ENCODE data around the gene AXDND1.
"Not testable (repeated sequence)": the region's sequence is repeated elsewhere in the genome, so short reads cannot be mapped to it uniquely, and the experiment has no call there.

Gene AXDND1

DNA sequence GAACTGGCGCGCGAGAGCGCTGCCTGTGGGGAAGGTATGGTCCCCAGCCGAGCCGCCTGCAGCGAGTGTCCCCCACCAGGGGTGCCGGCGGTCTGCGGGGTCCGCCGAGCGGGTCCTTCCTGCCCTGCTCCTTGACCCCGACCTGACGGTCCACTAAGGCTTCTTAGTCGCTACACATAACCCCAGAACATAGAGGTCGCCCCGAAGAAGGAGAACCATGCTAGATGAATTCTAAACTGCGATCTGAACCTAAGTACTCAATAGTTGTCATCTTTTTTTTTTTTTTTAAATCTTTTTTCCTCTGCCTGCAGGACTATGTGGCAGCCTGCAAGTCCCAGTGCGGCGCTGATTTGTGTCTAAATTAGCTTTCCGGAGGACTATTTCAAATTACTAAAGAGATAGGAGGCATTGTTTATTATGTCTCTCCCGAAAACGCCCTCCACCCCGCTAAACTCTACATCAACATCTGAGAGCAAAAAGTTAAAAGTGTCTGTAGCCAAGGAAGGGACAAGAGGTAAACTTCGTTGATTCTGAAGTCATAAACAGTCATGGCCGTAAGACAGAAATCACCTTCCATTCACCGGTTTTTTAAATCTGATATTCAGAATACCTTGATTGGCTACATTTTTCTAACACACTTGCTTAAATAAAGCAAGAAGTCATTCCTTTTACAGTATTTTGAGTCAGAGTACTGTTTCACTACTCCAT, 476 bp downstream of the AXDND1 start:
- DNase-seq (ENCODE audit: low read depth in 2 of 2), result no peak

DNA sequence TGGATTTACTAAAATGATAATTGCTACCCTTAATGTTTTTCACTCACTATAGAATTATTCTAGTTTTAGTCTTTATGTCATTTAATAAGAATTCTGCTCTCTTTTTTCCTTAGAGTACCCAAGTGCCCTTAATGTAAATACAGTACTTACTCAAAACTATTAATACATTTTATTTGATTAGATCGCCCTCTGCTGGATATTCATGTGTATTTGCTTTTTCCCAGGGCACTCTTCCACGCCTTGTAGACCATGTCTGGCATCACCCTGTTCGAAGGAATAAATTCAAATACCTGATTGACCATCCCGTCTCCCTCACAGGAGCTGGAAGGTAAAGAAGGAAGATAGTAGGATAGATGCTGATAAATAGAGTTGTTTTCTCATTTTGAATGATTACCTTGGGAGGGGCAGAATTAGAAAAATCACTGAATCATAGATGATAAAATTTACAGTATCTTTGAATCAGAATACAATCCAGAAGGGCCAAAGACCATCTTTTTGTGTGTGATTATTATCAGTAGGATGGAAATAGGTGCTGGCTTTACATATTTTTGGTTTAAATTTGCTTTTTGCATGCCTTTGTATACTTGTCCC, 4.1 kb downstream of the AXDND1 start:
- peak in 1 of 2 donors; percentile 13 for DNase-seq (ENCODE audit: low read depth in 2 of 2)

DNA sequence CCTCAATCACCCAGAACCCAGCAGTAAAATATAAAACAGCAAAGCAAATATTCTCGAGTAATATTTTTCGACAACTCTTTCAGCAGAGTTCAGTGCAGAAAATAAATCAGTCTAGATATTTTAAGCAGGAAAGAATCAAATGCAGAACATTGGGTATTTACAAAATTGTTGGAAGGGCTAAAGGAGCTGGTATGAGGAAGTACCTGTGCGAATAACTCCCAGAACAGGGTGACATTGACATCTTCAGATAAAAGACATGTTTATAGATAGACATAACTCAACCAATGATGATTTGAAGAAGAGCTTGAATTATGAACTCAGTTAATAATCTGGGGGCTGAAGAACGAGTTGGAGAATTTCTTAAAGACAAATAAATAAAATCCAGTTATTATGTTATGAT, 6.4 kb downstream of the AXDND1 start:
- DNase-seq (ENCODE audit: low read depth in 2 of 2), result no peak

DNA sequence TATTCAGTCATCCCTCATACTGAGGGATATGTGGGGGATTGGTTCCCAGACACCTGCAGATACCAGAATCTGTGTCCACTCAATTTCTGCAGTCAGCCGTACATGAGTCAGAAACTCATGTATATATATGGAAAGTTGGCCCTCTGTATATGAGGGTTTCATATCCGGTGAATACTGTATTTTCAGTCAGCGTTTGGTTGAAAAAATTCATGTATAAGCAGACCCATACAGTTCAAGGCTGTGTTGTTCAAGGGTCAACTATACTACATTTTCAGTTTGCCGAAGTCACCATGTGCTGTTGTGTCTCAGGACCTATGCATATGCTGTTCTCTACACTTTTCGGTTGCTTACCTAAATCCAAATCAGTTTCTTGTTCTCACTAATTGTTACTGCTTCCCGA, 10.5 kb downstream of the AXDND1 start:
- DNase-seq (ENCODE audit: low read depth in 2 of 2), result no peak

DNA sequence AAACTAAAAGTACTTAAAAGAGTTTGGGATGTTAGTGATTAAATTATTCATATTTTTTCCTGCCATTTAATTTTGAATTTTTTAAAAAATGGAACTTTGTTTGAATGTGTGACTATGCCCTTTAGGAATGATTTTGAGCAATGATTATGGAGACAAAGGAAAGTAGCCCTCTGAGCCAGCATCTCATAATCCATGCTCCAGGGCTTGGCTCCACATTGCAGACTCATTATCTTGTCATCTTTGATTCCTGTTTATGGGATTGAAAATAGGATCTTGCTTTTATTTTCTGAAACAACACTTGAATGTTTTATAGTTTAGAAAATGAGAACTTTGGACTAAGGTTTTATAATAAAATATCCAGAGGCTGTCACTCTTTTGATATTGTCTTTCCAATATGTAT, 14.5 kb downstream of the AXDND1 start:
- DNase-seq (ENCODE audit: low read depth in 2 of 2), result no peak

DNA sequence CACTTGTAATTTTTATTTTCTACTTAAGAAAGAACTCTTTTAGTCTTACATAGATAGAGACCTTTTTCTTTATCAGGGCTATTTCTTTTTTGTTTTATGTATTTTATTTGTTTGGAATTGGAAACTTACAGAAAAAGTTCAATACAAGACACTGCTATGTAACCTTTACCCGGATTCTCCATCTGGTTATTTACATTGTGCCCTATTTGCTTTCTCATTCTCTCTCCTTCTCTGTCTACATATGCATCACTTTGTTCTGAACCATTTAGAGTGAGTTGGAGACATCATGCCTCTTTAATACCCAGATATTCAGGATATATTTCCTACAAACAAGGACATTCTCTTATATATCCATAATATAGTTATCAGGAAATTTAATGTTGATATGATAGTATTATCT, 18.3 kb downstream of the AXDND1 start:
- no peak for DNase-seq (ENCODE audit: low read depth in 2 of 2)

DNA sequence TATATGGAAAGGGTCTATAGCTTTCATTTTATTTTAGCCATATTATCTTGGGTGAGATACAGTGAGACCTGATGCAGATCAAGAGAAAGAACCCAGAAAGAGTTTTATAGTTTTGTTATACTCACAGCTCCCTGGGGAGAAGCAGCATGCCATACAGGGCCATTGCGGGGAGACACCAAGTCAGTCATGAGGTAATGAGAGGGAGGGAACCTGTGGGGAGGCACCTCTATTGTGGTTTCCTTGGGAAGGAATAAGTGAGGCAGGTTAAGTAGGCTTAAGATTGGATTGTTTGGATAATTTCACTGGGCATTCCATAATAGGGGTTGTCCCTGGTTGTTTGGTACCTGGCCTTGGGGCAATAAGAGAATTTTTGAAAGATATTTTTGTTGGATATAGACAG, 19.7 kb downstream of the AXDND1 start:
- DNase-seq (ENCODE audit: low read depth in 2 of 2), result no peak

DNA sequence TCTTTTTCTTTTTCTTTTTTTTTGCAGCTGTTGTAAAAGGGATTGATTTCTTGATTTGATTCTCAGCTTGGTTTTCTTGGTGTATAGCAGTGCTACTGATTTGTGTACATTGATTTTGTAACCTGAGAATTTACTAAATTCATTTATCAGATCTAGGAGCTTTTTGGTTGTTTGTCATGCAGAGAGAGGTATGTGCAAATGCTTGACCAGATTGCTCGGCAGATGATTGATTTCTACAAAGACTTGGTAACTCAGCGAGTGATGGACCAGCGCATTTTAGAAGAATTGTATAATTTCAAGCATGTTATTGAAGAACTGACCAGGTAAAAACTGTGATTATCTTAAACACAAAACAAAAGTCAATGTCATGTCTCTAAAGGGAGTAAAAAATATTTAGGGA, 27.9 kb downstream of the AXDND1 start:
- no peak for DNase-seq (ENCODE audit: low read depth in 2 of 2)

DNA sequence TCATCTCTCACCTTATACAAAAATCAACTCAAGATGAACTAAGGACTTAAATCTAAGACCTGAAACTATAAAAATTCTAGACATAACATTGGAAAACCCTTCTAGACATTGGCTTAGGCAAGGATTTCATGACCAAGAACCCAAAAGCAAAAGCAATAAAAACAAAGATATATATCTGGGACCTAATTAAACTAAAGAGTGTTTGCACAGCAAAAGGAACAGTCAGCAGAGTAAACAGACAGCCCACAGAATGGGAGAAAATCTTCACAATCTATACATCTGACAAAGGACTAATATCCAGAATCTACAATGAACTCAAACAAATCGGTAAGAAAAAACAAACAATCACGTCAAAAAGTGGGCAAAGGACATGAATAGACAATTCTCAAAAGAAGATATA, 33.6 kb downstream of the AXDND1 start:
- not testable (repeated sequence) for DNase-seq (ENCODE audit: low read depth in 2 of 2)

DNA sequence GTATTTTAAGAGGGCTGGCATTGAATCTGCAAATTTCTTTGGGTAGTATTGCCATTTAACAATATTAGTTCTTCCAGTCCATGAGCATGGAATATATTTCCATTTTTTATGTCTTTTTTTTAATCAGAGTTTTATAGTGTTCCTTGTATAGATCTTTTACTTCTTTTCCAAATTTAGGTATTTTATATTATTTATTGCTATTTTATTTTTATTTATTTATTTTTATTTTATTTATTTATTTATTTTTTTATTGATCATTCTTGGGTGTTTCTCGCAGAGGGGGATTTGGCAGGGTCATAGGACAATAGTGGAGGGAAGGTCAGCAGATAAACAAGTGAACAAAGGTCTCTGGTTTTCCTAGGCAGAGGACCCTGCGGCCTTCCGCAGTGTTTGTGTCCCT, 52.0 kb downstream of the AXDND1 start:
- DNase-seq (ENCODE audit: low read depth in 2 of 2), result not testable (repeated sequence)

DNA sequence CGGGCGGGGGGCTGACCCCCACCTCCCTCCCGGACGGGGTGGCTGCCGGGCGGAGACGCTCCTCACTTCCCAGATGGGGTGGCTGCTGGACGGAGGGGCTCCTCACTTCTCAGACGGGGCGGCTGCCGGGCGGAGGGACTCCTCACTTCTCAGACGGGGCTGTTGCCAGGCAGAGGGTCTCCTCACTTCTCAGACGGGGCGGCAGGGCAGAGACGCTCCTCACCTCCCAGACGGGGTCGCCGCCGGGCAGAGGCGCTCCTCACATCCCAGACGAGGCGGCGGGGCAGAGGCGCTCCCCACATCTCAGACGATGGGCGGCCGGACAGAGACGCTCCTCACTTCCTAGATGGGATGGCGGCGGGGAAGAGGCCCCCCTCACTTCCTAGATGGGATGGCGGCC, 52.9 kb downstream of the AXDND1 start:
- not testable (repeated sequence) for DNase-seq (ENCODE audit: low read depth in 2 of 2)

DNA sequence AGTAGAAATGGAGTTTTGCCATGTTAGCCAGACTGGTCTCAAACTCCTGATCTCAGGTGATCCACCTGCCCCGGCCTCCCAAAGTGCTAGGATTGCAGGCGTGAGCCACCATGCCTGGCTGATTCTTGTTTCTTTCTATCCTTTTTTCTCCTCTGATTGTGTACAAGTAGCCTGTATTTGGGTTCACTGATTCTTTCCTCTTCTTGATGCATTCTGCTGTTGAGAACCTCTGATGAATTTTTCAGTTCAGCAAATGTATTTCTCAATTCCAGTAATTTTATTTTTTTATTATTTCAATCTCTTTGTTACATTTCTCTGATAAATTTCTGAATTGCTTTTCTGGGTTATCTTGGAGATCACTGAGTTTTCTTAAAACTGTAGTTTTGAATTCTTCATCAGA, 58.8 kb downstream of the AXDND1 start:
- no peak for DNase-seq (ENCODE audit: low read depth in 2 of 2)

DNA sequence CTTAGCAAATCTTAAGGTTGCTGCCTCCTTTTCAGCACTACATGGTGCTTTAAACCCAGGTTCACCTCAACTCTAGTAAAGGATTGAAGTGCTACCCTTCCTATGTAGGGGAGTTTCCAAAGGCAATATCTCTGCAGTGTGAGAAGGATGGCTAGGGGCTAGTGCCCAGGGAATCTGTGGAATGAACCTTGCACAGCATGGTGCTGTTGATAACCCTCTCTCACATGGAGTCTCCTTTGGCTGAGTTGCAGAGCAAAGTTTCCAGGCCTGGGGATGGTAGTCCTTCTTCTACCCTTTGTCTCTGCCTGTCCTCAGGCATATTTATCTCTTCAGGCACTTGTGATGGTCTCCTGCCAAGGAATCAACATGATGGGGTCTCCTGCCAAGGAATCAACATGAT, 59.4 kb downstream of the AXDND1 start:
- DNase-seq (ENCODE audit: low read depth in 2 of 2), result no peak

DNA sequence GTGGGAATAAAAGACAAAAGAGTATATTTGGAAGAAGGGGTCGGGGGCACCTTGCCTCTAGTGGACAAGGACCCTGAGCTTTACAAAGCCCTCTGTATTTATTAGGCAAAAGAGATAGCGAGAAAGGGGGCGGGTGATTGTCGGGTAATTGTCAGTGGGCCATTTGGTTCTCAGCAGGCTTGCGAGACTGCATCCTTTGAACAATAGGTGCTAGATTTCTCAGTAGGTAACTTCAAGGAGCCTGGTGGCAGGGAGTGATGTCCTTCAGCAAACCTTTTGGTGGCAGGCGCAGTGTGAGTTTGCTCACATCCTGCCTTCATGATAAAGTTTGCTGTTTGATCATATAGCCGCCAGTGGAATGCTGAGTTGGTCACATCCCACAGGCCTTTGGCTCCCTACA, 71.4 kb downstream of the AXDND1 start:
- no peak for DNase-seq (ENCODE audit: low read depth in 2 of 2)

DNA sequence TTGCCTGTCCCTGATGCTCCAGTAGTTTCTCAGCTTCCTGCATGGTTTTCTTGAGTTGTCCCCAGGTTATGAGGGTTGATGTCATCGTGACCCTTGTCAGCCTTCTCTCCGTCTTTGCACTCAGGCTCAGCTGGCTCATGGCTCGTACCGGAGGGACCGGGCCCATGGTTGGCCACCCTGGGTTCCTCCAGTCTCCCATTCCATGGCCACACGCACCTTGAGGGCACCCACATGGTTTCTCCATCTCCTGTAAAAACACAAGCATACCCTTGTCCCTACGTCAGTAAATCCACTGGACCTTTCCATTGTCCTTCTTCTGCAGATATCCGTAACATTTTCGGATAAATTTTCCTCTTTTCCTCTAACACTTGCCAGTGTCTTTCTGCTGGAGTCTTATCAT, 73.9 kb downstream of the AXDND1 start:
- DNase-seq (ENCODE audit: low read depth in 2 of 2), result not testable (repeated sequence)

DNA sequence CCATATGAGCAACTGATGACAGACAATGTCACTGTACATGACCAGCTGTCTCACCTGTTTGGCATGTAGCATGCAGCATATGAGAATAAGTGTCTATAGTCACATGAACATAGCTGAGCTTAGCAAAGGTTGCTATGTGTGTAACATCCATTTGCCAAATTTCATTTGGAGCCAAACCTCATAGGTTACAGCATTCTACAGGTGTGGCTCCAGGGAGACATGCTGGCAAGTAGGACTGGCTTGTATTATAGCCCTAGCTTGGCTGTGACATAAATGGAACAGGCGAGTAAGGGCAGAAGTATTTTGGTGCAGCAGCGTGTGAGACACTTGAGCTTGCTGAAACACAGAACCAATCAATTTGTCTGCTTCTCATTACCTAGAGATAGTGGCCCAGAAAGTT, 74.5 kb downstream of the AXDND1 start:
- DNase-seq (ENCODE audit: low read depth in 2 of 2), result not testable (repeated sequence)

DNA sequence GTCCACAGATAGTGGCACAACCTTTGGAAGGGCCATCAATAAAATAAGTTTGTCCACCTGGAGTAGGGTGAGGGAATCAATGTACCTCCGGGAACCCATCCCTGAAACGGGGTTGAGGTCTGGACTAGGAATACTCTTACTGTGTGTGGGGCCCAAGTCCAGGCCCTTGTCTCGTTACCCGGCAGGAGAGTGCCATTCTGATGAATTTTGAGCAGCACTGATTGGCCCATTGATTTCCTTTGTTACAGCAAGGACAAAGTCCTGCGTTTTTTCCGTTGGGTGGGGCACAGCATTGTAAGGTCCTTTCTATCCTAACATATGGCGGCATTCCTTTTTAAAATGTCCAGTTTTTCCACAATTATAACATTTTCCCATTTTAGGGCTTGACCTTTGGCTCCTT, 75.2 kb downstream of the AXDND1 start:
- DNase-seq (ENCODE audit: low read depth in 2 of 2), result no peak

DNA sequence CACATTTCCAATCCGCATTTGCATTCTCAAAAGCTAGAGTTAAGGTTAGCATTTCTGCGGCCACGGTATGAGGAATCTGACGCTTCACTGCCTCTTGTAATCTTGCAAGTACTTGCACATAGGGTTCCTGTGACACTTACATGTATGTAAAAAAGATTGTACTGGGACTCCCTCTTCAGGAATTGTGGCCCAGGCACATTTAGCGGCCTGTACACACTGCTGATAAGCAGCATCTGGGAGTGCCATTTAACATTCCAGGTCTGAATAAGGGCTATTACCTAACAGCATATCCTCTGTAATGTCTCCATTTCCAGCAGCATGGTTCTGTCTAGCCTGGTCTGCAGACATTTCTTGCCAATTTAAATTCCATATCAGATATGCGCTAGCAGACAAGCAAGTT, 75.7 kb downstream of the AXDND1 start:
- no peak for DNase-seq (ENCODE audit: low read depth in 2 of 2)

DNA sequence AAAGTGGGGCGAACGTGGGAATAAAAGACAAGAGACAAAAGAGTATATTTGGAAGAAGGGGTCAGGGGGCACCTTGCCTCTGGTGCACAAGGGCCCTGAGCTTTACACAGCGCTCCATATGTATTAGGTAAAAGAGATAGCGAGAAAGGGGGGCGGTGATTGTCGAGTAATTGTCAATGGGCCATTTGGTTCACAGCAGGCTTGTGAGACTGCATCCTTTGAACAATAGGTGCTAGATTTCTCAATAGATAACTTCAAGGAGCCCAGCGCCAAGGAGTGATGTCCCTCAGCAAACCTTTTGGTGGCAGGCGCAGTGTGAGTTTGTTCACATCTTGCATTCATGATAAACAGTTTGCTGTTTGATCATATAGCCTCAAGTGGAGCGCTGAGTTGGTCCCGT, 77.1 kb downstream of the AXDND1 start:
- DNase-seq (ENCODE audit: low read depth in 2 of 2), result not testable (repeated sequence)

DNA sequence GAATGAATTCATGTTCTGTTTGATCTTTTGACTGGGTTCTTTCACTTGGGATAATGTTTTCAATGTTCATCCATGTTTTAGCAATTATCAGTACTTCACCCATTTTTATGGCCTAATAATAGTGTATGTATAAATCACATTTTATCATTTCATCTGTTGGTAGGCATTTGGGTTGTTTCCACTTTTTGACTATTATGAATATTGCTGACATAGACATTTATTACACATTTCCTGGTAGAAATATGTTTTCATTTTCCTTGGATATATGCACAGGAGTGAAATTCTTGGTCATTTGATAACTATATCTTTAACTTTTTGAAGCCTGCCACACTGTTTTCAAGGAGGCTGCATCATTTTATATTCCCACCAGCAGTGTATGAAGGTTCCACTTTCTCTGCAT, 79.8 kb downstream of the AXDND1 start:
- no peak for DNase-seq (ENCODE audit: low read depth in 2 of 2)

DNA sequence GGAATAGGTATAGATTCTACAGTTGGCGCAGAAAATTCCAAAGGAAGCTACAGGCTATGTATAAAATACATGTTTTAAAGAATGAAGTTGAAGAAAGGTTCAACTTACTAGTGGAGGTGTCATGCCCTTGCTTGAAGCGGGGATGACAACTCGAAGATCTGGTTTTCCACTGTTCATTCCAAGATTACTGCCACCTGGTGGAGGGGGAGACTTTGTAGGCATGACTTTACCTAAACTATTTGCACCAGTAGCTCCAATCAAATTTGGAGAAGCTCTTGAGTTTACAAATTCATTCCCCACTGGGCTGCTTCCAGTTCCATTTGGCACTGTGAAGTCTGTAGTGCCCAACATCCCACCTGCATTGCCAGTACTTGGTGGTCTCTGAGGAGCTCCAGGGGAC, 81.7 kb downstream of the AXDND1 start:
- DNase-seq (ENCODE audit: low read depth in 2 of 2), result no peak

DNA sequence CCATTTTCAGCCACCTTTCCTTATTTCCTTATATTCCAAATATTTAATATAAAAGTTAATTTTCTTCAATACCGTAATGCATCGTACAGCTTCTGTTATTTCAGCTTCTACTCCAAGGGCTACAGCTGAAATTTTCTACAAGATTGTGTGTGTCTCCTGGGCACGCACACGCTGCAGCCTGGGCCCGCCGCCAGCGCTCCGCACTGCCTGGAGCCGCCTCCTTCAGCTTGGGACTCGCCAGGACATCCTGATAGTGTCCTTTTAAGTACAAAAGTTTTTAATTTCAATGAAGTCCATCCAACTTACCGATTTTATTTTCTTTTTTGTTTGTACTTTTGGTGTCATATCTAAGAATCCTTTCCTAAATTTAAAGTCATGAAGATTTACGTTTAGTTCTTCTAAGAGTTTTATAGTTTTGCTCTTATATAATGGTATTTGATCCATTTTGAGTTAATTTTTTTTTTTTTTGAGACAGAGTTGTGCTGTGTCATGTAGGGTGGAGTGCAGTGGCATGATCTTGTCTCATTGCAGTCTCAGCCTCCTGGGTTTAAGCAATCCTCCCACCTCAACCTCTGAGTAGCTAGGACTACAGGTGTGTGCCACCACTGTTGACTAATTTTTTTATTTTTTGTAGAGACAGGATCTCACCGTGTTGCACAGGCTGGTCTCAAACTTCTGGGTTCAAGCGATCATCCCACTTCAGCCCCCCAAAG, 82.8 kb downstream of the AXDND1 start:
- no peak for DNase-seq (ENCODE audit: low read depth in 2 of 2)

DNA sequence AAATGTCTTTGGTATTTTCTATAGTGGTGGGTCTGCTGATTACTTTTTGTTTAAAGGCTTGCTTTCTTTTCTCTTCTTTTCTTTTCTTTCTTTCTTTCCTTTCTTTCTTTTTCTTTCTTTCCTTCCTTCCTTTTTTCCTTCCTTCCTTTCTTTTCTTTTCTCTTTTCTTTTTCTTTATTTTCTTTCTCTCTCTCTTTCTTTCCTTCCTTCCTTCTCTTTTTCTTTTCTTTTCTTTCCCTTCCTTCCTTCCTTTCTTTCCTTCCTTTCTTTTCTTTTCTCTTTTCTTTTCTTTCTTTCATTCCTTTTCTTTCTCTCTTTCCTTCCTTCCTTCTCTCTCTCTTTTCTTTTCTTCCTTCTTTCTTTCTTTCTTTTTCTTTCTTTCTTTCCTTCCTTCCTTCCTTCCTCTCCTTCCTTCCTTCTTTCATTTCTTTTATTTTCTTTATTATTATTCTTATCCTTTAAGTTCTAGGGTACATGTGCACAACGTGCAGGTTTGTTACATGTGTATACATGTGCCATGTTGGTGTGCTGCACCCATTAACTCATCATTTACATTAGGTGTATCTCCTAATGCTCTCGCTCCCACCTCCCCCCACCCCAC, 93.9 kb downstream of the AXDND1 start:
- not testable (repeated sequence) for DNase-seq (ENCODE audit: low read depth in 2 of 2)

Data from stimulated activated CD8-positive, alpha-beta memory T cell treated with anti-CD3 and anti-CD28 coated beads, Interleukin-7, amount 100 ng/mL, for 1 hour (primary cell).